Measurements from ENCODE around the gene HOXD8. TPM values are rescaled to one million over a fixed set of nuclear protein-coding genes. Genes with fewer than 3 reads are reported as not detected.

The HOXD8 gene
- total and polyA plus RNA-seq, 2 of the 8 experiments (the other 6 are each of a cell fraction or from before 2014, with no cell fraction given), result not detected

DNA sequence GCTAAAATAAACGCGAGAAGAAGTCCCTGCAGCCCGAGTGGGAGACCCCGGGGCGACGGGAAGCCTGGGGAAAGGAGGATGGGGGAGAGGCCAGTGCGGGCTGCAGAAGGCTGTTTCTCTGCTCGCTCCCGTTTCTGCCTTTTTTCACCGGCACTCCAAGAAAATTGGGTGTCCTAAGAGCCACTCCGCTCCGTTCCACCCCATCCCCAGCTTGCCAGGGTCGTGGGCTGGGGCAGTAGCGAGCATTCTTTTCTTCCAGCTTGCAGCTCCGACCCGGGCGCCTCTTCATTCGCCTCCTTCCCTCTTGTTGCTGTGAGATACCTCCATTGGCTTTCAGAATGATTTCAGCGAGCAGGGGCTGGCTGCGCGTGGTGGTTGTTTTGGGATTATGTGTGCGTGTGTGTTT lies 28.7 kb downstream of the HOXD8 start:
- H3K27ac ChIP-seq (ENCODE audit: low read depth, low read length), result no peak overlapping the region
- no peak overlapping the region for H4K5ac ChIP-seq (ENCODE audit: insufficient read length, low read depth, low read length)
- H2BK120ac ChIP-seq (replicated peaks; ENCODE audit: low read depth, low read length), result no peak overlapping the region
- H2BK20ac ChIP-seq (ENCODE audit: low read length), result no peak overlapping the region
- H2BK15ac ChIP-seq (ENCODE audit: low read length), result no peak overlapping the region
- H4K91ac ChIP-seq (replicated peaks; ENCODE audit: insufficient read length, low read length), result no peak overlapping the region
- peaks cover 28 to 42% of the 10 kb centered on the region in 2 experiments for H4K20me1 ChIP-seq (replicated peaks in 1 of 2; ENCODE audit: control insufficient read depth in 1 of 2, insufficient read depth in 2 of 2, low read length in 2 of 2)
- no peak overlapping the region for H3K4me3 ChIP-seq (ENCODE audit: extremely low read depth in 1 of 4, insufficient read depth in 2 of 4, low read depth in 3 of 4, low read length in 4 of 4)
- no peak overlapping the region for H3K4me2 ChIP-seq (ENCODE audit: insufficient read depth in 1 of 2, low read depth in 2 of 2, low read length in 2 of 2)
- ChIA-PET CTCF (ENCODE audit: partially characterized antibody) (interaction anchor here (0.7 to 1.4 kb wide), 5 partner anchors 15 to 79 kb away, joined by 3 to 5 read pairs (median 3); no protein-coding TSS in a partner anchor), POLR2A (ENCODE audit: partially characterized antibody) (interaction anchor here (1.0 kb wide), 1 partner anchor 15 kb away, joined by 3 read pairs; no protein-coding TSS in a partner anchor)
- no peak overlapping the region for H3K18ac ChIP-seq (ENCODE audit: extremely low read depth, low read length)
- peaks cover 0 to 8% (median 5%) of the 10 kb centered on the region in 4 experiments; a peak in 5 of 7 replicates for H3K4me1 ChIP-seq (replicated peaks in 1 of 4; ENCODE audit: control insufficient read depth in 3 of 4, insufficient read depth in 4 of 4, low read length in 3 of 4)
- H3K56ac ChIP-seq (replicated peaks; ENCODE audit: insufficient read length, low read depth, low read length), result no peak overlapping the region
- peaks cover 98 to 100% (median 100%) of the 10 kb centered on the region in 4 experiments for H3K27me3 ChIP-seq (replicated peaks in 1 of 4; ENCODE audit: control insufficient read depth in 3 of 4, extremely low read depth in 1 of 4, insufficient read depth in 3 of 4, low read length in 3 of 4)
- H3K9ac ChIP-seq (replicated peaks in 1 of 4; ENCODE audit: extremely low read depth in 1 of 4, low read depth in 3 of 4, low read length in 3 of 4), result no peak overlapping the region
- DNase-seq (ENCODE audit: low read depth in 1 of 2, low spot score in 2 of 2), result no peak
- H3K23ac ChIP-seq (ENCODE audit: insufficient read length), result no peak overlapping the region
- H3K9me3 ChIP-seq (ENCODE audit: insufficient read depth in 2 of 2, low read depth in 1 of 2, low read length in 1 of 2), result no peaks in the 10 kb centered on the region
- peaks cover 0 to 10% (median 0%) of the 10 kb centered on the region in 4 experiments; a peak in 1 of 8 replicates for H3K36me3 ChIP-seq (ENCODE audit: control insufficient read depth in 2 of 4, insufficient read depth in 4 of 4, low read length in 3 of 4)
- H3K14ac ChIP-seq (ENCODE audit: insufficient read length), result no peak overlapping the region
- H2AK5ac ChIP-seq (ENCODE audit: low read depth, low read length), result no peak overlapping the region
- no peaks in the 10 kb centered on the region for H3K79me1 ChIP-seq (ENCODE audit: low read depth, low read length)
- no peak overlapping the region for H2AFZ ChIP-seq (ENCODE audit: low read length)
- H2BK12ac ChIP-seq (ENCODE audit: low read depth, low read length), result no peak overlapping the region
- WGBS, 2 experiments (ENCODE audit: extremely low coverage in 1 of 2, insufficient coverage in 1 of 2, insufficient read length in 1 of 2, insufficient replicate concordance in 2 of 2, low coverage in 1 of 2, low lambda C conversion rate in 2 of 2, missing lambda C conversion rate in 1 of 2), result 5% methylated on average over 22 of the region's 22 CpGs; no CpG with 5 or more reads in 1 of the 2 experiments
- H3K4ac ChIP-seq (replicated peaks; ENCODE audit: insufficient read length, low read depth, low read length), result no peak overlapping the region
- H4K8ac ChIP-seq (ENCODE audit: extremely low read depth, insufficient read depth, low read length), result no peak overlapping the region
- no peak for FAIRE-seq
- H3K23me2 ChIP-seq (ENCODE audit: low read depth, low read length), result no peaks in the 10 kb centered on the region
- H2BK5ac ChIP-seq (ENCODE audit: low read depth, low read length), result no peak overlapping the region
- H3K79me2 ChIP-seq (ENCODE audit: control insufficient read depth in 1 of 2, insufficient read depth in 2 of 2, low read length in 2 of 2), result no peaks in the 10 kb centered on the region
- TF ChIP-seq JUND (IDR thresholded peaks at IDR 0.05; ENCODE audit: low read length) (no peak), RXRA (IDR thresholded peaks at IDR 0.05; ENCODE audit: insufficient read depth, low read depth, low read length) (no peak), CHD2 (IDR thresholded peaks at IDR 0.05; ENCODE audit: low read length) (no peak), SIX5 (IDR thresholded peaks at IDR 0.05; ENCODE audit: low read depth, low read length) (no peak), EZH2 (IDR thresholded peaks at IDR 0.05; ENCODE audit: low read depth, low read length, severe bottlenecking) (peak; percentile 72), MAFK (IDR thresholded peaks at IDR 0.05; ENCODE audit: low read depth, low read length) (no peak), TCF12 (IDR thresholded peaks at IDR 0.05; ENCODE audit: low read depth, low read length) (0 out of 2 replicates have a peak, but pooled peaks have one; percentile 38), GABPA (IDR thresholded peaks at IDR 0.05; ENCODE audit: borderline replicate concordance, insufficient read depth, low read length) (no peak), CTBP2 (IDR thresholded peaks at IDR 0.05; ENCODE audit: borderline replicate concordance, insufficient read depth, insufficient read length, low read length) (no peak), POU5F1 (IDR thresholded peaks at IDR 0.05; ENCODE audit: low read depth, low read length) (no peak), RFX5 (IDR thresholded peaks at IDR 0.05; ENCODE audit: borderline replicate concordance, low read depth, low read length) (no peak), EGR1 (IDR thresholded peaks at IDR 0.05; ENCODE audit: borderline replicate concordance, low read depth, low read length) (no peak), SRF (IDR thresholded peaks at IDR 0.05; ENCODE audit: low read depth, low read length) (no peak)
